Neutrophil (primary cell): ENCODE data around the gene SERPINA4.

Experiments used
- H3K27ac ChIP-seq: fragments of 200-600 bp; sonication (generic); 2 replicates; pipeline ENCODE4 v1.5.1; 2016; ENCODE audit warnings: mild to moderate bottlenecking, moderate library complexity
- H3K27me3 ChIP-seq: fragments of 200-600 bp; sonication (generic); 2 replicates; pipeline ENCODE4 v1.6.0; 2016; ENCODE audit warnings: mild to moderate bottlenecking
- H3K36me3 ChIP-seq: fragments of 200-600 bp; sonication (generic); 2 replicates; pipeline ENCODE4 v1.5.1; 2017
- H3K4me1 ChIP-seq, 2 experiments: fragments of 200-600 bp in 1 of 2; sonication (generic) in 1 of 2; 1 replicate in 1 of 2; 2 replicates in 1 of 2; pipeline versions ENCODE4 v1.5.1 to v1.6.1; 2013 to 2016; ENCODE audit warnings: low read depth in 1 of 2, low read length in 1 of 2, mild to moderate bottlenecking in 1 of 2, moderate library complexity in 1 of 2; ENCODE audit not compliant: control insufficient read depth in 1 of 2, insufficient read depth in 1 of 2
- H3K4me3 ChIP-seq, 2 experiments: fragments of 200-600 bp in 1 of 2; sonication (generic) in 1 of 2; 1 replicate in 1 of 2; 2 replicates in 1 of 2; pipeline ENCODE4 v1.5.1; 2013 to 2016; ENCODE audit warnings: low read depth in 1 of 2, low read length in 1 of 2, mild to moderate bottlenecking in 1 of 2, moderate library complexity in 1 of 2
- H3K9me3 ChIP-seq: fragments of 200-600 bp; sonication (generic); 2 replicates; pipeline ENCODE4 v1.5.1; 2016
- TF ChIP-seq, protein P1 (sequence below): fragments of 200-600 bp; sonication (generic); IDR thresholded peaks from 2 replicates; pipeline ENCODE4 v1.5.1; 2016; ENCODE audit warnings: antibody characterized with exemption

The SERPINA4 gene

DNA sequence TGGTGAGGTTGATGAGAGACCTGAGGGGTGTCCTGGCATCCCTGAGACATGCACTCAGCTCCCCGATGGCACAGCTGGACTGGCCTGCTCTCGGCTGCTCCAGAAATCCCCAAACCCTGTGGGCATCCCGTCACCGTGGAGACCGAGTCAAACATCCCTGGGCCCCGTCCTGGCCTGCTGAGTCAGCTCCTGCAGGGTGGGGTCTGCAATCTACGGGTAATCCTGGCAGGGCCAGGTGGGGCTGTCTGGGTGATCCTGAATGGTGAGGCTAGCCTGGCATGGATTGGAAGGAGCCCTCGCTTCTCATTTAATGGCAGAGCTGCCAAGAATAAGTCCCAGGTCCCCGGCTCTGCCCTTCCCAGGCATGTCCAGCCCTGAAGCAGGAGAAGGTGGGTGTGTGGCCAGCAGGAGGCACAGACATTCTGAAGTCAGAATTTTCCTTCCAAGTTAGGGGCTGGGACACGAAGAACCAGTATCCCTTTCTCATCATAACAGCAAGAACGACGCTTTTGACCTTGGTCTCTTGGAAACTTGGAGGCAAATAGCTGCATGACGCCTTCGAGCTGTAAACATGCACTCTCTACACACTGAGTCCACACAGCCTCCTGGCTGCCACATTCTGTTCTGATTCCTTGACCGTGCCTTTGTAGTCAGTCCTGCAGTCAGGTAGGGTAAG, 17.7 kb upstream of the SERPINA4 start:
- Histone ChIP-seq H3K4me1 (no peaks in the 10 kb centered on the region), H3K9me3 (no peaks in the 10 kb centered on the region), H3K36me3 (no peaks in the 10 kb centered on the region), H3K27ac (no peak overlapping the region), H3K4me3 (no peak overlapping the region), H3K27me3 (peaks cover 7% of the 10 kb centered on the region)
- TF ChIP-seq, protein P1, sequence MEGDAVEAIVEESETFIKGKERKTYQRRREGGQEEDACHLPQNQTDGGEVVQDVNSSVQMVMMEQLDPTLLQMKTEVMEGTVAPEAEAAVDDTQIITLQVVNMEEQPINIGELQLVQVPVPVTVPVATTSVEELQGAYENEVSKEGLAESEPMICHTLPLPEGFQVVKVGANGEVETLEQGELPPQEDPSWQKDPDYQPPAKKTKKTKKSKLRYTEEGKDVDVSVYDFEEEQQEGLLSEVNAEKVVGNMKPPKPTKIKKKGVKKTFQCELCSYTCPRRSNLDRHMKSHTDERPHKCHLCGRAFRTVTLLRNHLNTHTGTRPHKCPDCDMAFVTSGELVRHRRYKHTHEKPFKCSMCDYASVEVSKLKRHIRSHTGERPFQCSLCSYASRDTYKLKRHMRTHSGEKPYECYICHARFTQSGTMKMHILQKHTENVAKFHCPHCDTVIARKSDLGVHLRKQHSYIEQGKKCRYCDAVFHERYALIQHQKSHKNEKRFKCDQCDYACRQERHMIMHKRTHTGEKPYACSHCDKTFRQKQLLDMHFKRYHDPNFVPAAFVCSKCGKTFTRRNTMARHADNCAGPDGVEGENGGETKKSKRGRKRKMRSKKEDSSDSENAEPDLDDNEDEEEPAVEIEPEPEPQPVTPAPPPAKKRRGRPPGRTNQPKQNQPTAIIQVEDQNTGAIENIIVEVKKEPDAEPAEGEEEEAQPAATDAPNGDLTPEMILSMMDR = no peak

DNA sequence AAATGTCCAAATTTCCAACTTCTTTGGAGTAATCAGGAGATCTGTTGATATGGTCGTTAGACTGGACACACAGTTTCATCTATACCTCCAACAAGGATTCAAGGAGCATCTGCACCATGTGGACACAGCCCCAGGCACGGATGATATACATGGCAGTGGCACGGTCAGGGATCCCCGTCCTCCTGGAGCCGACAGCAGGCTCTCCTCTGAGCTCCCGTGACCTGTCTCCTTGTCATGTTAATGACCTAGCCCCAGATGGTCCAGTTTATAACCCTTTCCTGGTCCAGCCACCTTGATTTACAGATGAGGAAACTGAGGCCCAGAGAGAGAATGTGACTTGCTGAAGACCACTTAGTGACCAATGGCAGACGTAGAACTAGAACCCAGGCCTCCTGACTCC, 16.5 kb upstream of the SERPINA4 start:
- TF ChIP-seq, protein P1 = no peak
- Histone ChIP-seq H3K36me3 (no peaks in the 10 kb centered on the region), H3K4me1 (no peaks in the 10 kb centered on the region), H3K4me3 (no peak overlapping the region), H3K27ac (no peak overlapping the region), H3K9me3 (no peaks in the 10 kb centered on the region), H3K27me3 (peaks cover 5% of the 10 kb centered on the region)

DNA sequence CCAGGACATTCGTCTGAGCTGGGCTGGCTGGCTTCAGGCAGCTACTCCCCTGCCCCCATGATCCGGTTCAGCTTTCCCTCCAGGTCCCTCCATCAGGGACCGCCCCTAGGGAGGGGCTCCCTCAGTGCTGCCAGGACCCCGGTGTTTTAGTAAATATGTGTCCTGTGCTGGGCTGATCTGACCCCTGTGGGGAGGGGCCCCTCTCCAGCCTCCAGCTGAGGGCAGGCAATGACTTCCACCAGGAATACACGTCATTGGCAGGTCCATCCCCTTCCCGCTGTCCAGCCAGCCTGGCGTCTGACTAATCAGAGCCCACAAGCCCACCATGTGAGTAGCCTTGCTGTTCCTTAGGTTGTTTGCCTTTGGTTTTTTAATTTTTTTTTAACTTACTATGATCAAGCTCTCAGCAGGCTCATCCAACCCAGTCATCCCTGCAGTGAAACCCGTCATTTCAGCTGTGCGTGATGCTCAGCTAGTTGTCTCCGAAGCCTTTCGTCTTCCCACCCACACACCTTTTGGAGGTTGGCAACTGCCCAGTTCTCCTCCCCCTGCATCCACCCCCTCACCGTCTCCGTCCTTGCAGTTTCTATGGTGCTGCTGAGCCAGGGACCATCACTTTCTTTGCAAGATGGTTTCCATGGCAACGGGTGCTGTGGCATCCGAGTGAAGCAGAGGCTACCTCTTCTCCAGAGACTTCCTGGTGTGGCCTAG, 16.0 kb upstream of the SERPINA4 start:
- Histone ChIP-seq H3K9me3 (no peaks in the 10 kb centered on the region), H3K4me1 (no peaks in the 10 kb centered on the region), H3K36me3 (no peaks in the 10 kb centered on the region), H3K27me3 (peaks cover 5% of the 10 kb centered on the region), H3K27ac (no peak overlapping the region), H3K4me3 (no peak overlapping the region)
- TF ChIP-seq, protein P1 = no peak

DNA sequence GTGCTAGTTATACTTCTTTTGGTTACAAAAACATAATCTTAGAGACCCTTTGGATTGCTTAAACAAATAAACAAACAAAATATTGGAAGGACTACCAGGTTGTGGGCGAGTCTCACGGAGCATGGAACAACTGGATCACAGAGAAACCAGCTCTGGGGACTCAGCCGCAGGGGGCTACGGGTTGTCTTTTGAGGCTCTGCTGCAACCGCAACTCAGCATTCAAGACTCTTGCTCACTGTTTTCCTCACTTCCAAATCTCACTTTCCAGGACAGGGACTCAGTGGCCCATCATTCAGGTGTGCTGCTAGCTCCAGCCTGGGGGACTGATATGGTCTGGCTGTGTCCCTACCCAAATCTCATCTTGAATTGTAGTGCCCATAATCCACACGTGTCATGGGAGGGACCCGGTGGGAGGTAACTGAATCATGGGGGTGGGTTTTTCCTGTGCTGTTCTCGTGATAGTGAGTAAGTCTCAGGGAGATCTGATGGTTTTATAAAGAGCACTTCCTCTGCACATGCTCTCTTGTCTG, 14.0 kb upstream of the SERPINA4 start:
- Histone ChIP-seq H3K4me1 (no peaks in the 10 kb centered on the region), H3K36me3 (no peaks in the 10 kb centered on the region), H3K27me3 (peaks cover 11% of the 10 kb centered on the region), H3K4me3 (no peak overlapping the region), H3K9me3 (no peaks in the 10 kb centered on the region), H3K27ac (no peak overlapping the region)
- TF ChIP-seq, protein P1 = no peak

DNA sequence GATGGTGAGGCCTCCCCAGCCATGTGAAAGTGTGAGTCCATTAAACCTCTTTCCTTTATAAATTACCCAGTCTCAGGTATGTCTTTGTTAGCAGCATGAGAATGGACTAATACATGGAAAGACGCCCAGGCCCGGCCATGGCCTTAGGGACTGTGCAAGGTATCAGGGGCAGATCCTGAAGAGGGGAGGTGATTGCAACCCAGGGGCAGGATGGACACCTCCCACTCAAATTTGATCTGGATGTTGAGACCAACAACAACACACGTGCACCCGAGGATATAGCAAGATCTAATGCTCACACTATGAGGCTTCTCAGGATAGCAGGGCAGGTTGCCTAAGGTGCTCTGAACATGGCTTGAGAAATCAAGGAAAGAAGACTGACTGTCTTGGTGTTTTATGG, 13.5 kb upstream of the SERPINA4 start:
- Histone ChIP-seq H3K9me3 (no peaks in the 10 kb centered on the region), H3K36me3 (no peaks in the 10 kb centered on the region)

More for the DNA sequence above, 13.5 kb upstream of the SERPINA4 start:
- H3K4me1 ChIP-seq = no peaks in the 10 kb centered on the region
- TF ChIP-seq, protein P1 = no peak
- no peak overlapping the region for H3K27ac ChIP-seq
- H3K4me3 ChIP-seq = no peak overlapping the region
- H3K27me3 ChIP-seq = peaks cover 11% of the 10 kb centered on the region
